Nephron progenitor cell (in vitro differentiated cells): Measurements from ENCODE around the gene HYAL4.
A peak's percentile ranks its signal among the peaks of the same experiment; 100 is the strongest.

Source experiments
- DNase-seq: peaks from one replicate; pipeline ENCODE4 v3.0.0; 2021
- H3K27ac Mint-ChIP-seq: 2 replicates; pipeline ENCODE4 v1.8.0; 2021; ENCODE audit warnings: mild to moderate bottlenecking, moderate library complexity, mixed read lengths
- H3K27me3 Mint-ChIP-seq: 2 replicates; pipeline ENCODE4 v1.8.0; 2021; ENCODE audit warnings: mild to moderate bottlenecking, low read depth, mixed read lengths; ENCODE audit not compliant: poor library complexity
- H3K36me3 Mint-ChIP-seq: 2 replicates; pipeline ENCODE4 v1.8.0; 2021; ENCODE audit warnings: low read depth, mixed read lengths
- H3K4me1 Mint-ChIP-seq: 2 replicates; pipeline ENCODE4 v1.8.0; 2021; ENCODE audit warnings: mixed read lengths
- H3K4me3 Mint-ChIP-seq: 2 replicates; pipeline ENCODE4 v1.8.0; 2021; ENCODE audit warnings: mild to moderate bottlenecking, moderate library complexity, mixed read lengths
- H3K9me3 Mint-ChIP-seq: 2 replicates; pipeline ENCODE4 v1.8.0; 2021; ENCODE audit warnings: mild to moderate bottlenecking, moderate library complexity, mixed read lengths
- CTCF ChIP-seq: fragments of 200-600 bp; sonication (generic); IDR thresholded peaks from 2 replicates; pipeline ENCODE4 v1.5.0; 2021; ENCODE audit warnings: antibody characterized with exemption

HYAL4 gene

GRCh38 chr7:123860848-123861247 is 15.9 kb downstream of the HYAL4 start:
- Mint-ChIP-seq H3K4me1 (peaks cover 11% of the 10 kb centered on the region), H3K27ac (peak overlapping the region; percentile 47), H3K36me3 (peaks cover 5% of the 10 kb centered on the region), H3K9me3 (peaks cover 9% of the 10 kb centered on the region), H3K4me3 (no peak overlapping the region), H3K27me3 (no peaks in the 10 kb centered on the region)
- DNase-seq: no peak
- no peak for TF ChIP-seq CTCF

GRCh38 chr7:123862775-123863174 is 17.8 kb downstream of the HYAL4 start:
- peaks cover 11% of the 10 kb centered on the region for H3K4me1 Mint-ChIP-seq
- no peak overlapping the region for H3K27ac Mint-ChIP-seq
- TF ChIP-seq CTCF: no peak
- H3K27me3 Mint-ChIP-seq: no peaks in the 10 kb centered on the region
- peaks cover 12% of the 10 kb centered on the region for H3K9me3 Mint-ChIP-seq
- DNase-seq: no peak
- H3K4me3 Mint-ChIP-seq: no peak overlapping the region
- H3K36me3 Mint-ChIP-seq: peaks cover 4% of the 10 kb centered on the region

- peaks cover 4% of the 10 kb centered on the region for H3K36me3 Mint-ChIP-seq
Measured at GRCh38 chr7:123863461-123863860, 18.5 kb downstream of the HYAL4 start.

GRCh38 chr7:123864012-123864411 is 19.0 kb downstream of the HYAL4 start:
- Mint-ChIP-seq H3K27me3 (no peaks in the 10 kb centered on the region), H3K27ac (no peak overlapping the region), H3K36me3 (peaks cover 4% of the 10 kb centered on the region), H3K4me3 (no peak overlapping the region), H3K4me1 (peaks cover 11% of the 10 kb centered on the region), H3K9me3 (peaks cover 12% of the 10 kb centered on the region)
- no peak for DNase-seq
- no peak for TF ChIP-seq CTCF

More at GRCh38 chr7:123863461-123863860, 18.5 kb downstream of the HYAL4 start:
- H3K27me3 Mint-ChIP-seq: no peaks in the 10 kb centered on the region
- H3K9me3 Mint-ChIP-seq: peaks cover 12% of the 10 kb centered on the region
- DNase-seq: no peak
- H3K27ac Mint-ChIP-seq: no peak overlapping the region
- TF ChIP-seq CTCF: no peak
- H3K4me1 Mint-ChIP-seq: peaks cover 11% of the 10 kb centered on the region
- H3K4me3 Mint-ChIP-seq: no peak overlapping the region

GRCh38 chr7:123864436-123864835 is 19.5 kb downstream of the HYAL4 start:
- peaks cover 12% of the 10 kb centered on the region for H3K9me3 Mint-ChIP-seq
- DNase-seq: no peak
- H3K4me1 Mint-ChIP-seq: peaks cover 11% of the 10 kb centered on the region
- H3K4me3 Mint-ChIP-seq: no peak overlapping the region
- H3K36me3 Mint-ChIP-seq: peaks cover 4% of the 10 kb centered on the region
- H3K27me3 Mint-ChIP-seq: no peaks in the 10 kb centered on the region
- no peak for TF ChIP-seq CTCF
- peak overlapping the region; percentile 3 for H3K27ac Mint-ChIP-seq

- Mint-ChIP-seq H3K4me1 (peaks cover 11% of the 10 kb centered on the region), H3K27ac (no peak overlapping the region), H3K4me3 (no peak overlapping the region), H3K27me3 (no peaks in the 10 kb centered on the region), H3K36me3 (peaks cover 4% of the 10 kb centered on the region), H3K9me3 (peaks cover 12% of the 10 kb centered on the region)
- DNase-seq: no peak
- TF ChIP-seq CTCF: no peak
Measured at GRCh38 chr7:123864966-123865365, 20.0 kb downstream of the HYAL4 start.
